Measurements from ENCODE around the gene FLRT3. TPM values are rescaled to one million over a fixed set of nuclear protein-coding genes. Genes with fewer than 3 reads are reported as not detected.

FLRT3 gene
- 2.3 and 5.0 TPM in 2 replicates for total RNA-seq

DNA sequence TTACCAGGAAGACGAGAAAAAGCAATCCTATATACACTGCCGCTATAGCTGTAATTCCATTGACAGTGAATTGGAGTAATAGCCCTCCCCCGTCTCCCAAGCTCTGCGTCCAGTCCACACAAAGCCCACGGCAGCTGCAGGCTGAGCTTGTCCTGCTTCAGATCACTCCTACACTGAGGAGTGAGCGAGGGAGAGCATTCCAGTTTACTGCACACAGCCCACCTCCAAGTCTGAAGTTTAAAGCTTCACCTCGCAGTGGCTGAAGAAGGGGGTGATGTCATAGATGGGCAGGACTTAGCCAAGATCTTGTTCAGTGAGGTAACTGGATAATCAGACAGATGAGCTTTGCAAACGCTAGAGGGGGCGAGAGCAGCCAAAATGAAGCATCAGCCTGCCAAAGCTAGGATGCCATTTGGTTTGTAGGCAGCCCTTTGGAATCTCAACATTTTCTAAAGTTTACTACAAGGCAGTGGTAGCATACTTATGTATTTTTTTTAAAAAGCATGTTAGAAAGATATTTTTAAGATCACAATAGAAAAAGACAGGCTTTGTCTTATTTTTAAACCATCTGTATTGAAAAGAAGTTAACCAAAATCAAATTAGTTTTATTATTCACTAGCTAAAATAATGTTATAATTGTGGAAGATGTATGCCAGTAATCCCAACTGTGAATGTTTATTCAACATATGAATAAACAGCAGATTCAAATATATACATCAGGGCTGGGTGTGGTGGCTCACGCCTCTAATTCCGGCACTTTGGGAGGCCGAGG, at the start of gene FLRT3:
FLRT3 (minus strand) TSS at position 213 of the 772 bp plus-strand sequence. CDS start 10,106 bp downstream, outside the sequence.

Data from smooth muscle cell of trachea (primary cell).